SKM-1 (cell line): Measurements from ENCODE around the gene GCSAM.
"Not testable (repeated sequence)": the region's sequence is repeated elsewhere in the genome, so short reads cannot be mapped to it uniquely, and the experiment has no call there.

Source experiments
- DNase-seq: peaks from one replicate; lab custom pipeline; 2025; ENCODE audit not compliant: unreplicated experiment; lab: John Stamatoyannopoulos, UW

Gene GCSAM

DNA sequence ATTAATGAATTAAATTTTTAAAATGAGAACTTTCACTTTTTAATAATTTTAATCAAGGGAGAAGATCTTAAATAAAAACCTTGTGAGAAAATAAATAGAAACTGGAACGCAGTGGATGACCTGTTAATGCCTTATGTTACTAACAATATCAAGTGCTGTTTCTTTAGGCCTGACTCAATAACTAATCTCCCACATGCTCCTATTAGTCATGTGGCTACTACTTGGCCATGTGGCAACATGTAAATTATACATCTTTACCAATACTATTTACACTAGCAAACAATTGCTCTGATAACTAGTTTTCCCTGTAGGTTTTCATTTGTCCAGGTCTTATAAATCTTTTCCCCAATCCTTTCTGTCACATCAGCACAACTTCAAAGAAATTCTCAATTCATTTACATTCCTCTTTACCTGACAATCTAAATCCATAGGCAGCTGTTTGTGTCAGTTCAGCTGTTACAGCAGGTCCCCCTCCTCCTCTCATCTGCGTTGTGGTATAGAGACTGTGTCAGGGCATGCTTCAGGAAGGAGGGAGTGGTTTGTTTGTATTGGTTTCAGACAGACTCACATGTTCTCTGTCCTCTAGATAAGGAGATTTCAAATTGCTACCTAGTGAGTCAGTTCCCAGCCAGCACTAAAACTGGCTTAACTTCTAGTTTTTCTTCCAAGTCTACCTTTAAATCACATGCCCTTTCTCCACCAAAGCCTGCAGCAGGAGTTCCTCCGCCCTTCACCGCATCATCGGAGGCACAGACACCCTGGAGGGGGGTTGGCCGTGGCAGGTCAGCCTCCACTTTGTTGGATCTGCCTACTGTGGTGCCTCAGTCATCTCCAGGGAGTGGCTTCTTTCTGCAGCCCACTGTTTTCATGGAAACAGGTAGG, 58.2 kb downstream of the GCSAM start:
- no peak for DNase-seq

DNA sequence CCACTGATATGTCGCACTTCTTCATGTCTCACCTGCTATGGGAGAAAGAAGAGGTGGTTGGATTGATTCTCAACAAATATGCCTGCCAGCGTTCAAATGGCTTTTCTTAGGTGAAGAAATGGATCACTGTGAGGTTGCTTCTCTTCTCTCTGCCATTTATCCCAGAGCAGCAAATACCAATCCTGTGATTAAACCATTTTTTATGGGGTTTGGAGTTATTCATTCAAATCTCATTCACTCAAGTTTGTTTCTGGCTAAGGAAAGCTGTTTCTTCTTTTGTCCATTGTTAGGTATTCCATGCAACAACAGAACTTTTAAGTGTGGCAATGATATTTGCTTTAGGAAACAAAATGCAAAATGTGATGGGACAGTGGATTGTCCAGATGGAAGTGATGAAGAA, 59.0 kb downstream of the GCSAM start:
- no peak for DNase-seq

DNA sequence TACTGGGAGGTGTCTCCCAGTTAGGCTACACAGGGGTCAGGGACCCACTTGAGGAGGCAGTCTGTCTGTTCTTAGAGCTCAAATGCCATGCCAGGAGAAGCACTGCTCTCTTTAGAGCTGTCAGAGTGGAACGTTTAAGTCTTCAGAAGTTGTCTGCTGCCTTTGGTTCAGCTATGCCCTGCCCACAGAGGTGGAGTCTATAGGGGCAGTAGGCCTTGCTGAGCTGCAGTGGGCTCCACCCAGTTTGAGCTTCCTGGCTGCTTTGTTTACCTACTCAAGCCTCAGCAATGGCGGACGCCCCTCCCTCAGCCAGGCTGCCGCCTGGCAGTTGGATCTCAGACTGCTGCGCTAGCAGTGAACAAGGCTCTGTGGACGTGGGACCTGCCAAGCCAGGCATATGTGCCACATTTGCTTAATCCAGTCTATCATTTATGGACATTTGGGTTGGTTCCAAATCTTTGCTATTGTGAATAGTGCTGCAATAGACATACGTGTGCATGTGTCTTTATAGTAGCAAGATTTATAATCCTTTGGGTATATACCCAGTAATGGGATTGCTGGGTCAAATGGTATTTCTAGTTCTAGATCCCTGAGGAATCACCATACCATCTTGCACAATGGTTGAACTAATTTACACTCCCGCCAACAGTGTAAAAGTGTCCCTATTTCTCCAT, 60.5 kb downstream of the GCSAM start:
- not testable (repeated sequence) for DNase-seq
